Eye (tissue), 1 donor: ENCODE data around the gene SAMD3.
"Not testable (repeated sequence)": the region's sequence is repeated elsewhere in the genome, so short reads cannot be mapped to it uniquely, and the experiment has no call there.

Experiments
- DNase-seq: peaks from one replicate; pipeline ENCODE4 v3.0.0-alpha.2; 2015

SAMD3 gene

GRCh38 chr6:130170160-130170559 lies 52.6 kb downstream of the SAMD3 start:
- DNase-seq, result not testable (repeated sequence)

- no peak for DNase-seq
These were observed 55.1 kb downstream of the SAMD3 start for GRCh38 chr6:130167655-130168054.

- DNase-seq, result no peak
These were observed 58.5 kb downstream of the SAMD3 start for GRCh38 chr6:130164251-130164650.

GRCh38 chr6:130163266-130163665 lies 59.5 kb downstream of the SAMD3 start:
- DNase-seq, result no peak

GRCh38 chr6:130162421-130162820 lies 60.3 kb downstream of the SAMD3 start:
- no peak for DNase-seq

- DNase-seq, result no peak
These were observed 60.9 kb downstream of the SAMD3 start for GRCh38 chr6:130161683-130162404.

GRCh38 chr6:130159956-130160355 lies 62.8 kb downstream of the SAMD3 start:
- peak; percentile 78 for DNase-seq

- no peak for DNase-seq
These were observed 64.2 kb downstream of the SAMD3 start for GRCh38 chr6:130158548-130158947.

- DNase-seq, result no peak
These were observed 64.7 kb downstream of the SAMD3 start for GRCh38 chr6:130158056-130158455.

- no peak for DNase-seq
These were observed 65.8 kb downstream of the SAMD3 start for GRCh38 chr6:130156908-130157307.

- DNase-seq, result peak; percentile 22
These were observed 69.7 kb downstream of the SAMD3 start for GRCh38 chr6:130152908-130153510.

GRCh38 chr6:130150906-130151305 lies 71.8 kb downstream of the SAMD3 start:
- DNase-seq, result no peak

- DNase-seq, result not testable (repeated sequence)
These were observed 73.7 kb downstream of the SAMD3 start for GRCh38 chr6:130149016-130149415.

- no peak for DNase-seq
These were observed 74.6 kb downstream of the SAMD3 start for GRCh38 chr6:130148181-130148580.

- no peak for DNase-seq
These were observed 75.6 kb downstream of the SAMD3 start for GRCh38 chr6:130147111-130147510.

- DNase-seq, result no peak
These were observed 79.0 kb downstream of the SAMD3 start for GRCh38 chr6:130143709-130144108.

GRCh38 chr6:130140084-130140483 lies 82.7 kb downstream of the SAMD3 start:
- no peak for DNase-seq

GRCh38 chr6:130138909-130139242 lies 83.9 kb downstream of the SAMD3 start:
- no peak for DNase-seq

- no peak for DNase-seq
These were observed 84.4 kb downstream of the SAMD3 start for GRCh38 chr6:130138116-130138908.

GRCh38 chr6:130136798-130137197 lies 86.0 kb downstream of the SAMD3 start:
- no peak for DNase-seq

GRCh38 chr6:130134582-130134981 lies 88.2 kb downstream of the SAMD3 start:
- no peak for DNase-seq

GRCh38 chr6:130132286-130132701 lies 90.5 kb downstream of the SAMD3 start:
- no peak for DNase-seq

GRCh38 chr6:130129762-130130246 lies 92.9 kb downstream of the SAMD3 start:
- no peak for DNase-seq

GRCh38 chr6:130128326-130128725 lies 94.4 kb downstream of the SAMD3 start:
- no peak for DNase-seq
